Activated CD8-positive, alpha-beta memory T cell treated with anti-CD3 and anti-CD28 coated beads for 48 hours (primary cell): ENCODE measurements around the gene STAM.
"Not testable (repeated sequence)": the region's sequence is repeated elsewhere in the genome, so short reads cannot be mapped to it uniquely, and the experiment has no call there.

Source experiments
- DNase-seq, 3 experiments: peaks; one replicate each; pipeline ENCODE4 v3.0.0-alpha.2; 2020; ENCODE audit warnings: low read depth in 2 of 3, low spot score in 2 of 3

Gene STAM

DNA sequence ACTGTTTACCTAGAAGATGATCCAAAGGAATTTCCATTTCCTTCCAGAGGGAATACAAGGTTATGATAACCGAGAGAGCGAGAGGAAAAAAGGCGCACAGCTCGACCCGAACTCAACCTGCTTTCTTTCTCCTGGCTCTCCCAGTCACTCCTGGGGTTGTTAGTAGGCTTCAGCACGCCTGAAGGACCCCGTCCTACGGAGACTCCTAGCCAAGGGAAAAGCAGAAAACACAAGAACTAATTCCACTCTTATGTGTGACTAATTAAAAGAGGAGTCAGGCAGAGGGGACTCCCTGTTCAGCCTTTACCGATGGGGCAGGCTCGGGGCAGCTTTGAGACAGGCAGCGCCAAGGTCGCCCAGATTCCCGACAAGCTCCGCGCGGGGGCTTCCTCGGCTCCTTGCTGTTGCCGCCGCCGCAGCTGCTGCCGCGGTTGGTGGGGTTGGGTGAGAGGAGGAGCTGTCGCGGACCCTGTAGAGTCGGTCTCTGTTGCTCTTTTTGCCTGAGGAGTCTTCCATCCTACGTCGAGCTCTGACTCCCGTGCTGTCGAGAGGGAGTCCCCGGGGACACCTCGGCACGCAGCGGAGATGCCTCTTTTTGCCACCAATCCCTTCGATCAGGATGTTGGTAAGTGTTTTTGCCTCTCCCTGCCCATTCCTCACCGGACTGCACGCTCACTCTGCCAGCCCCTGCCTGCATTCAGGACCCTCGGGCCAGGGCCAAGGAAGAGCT lies at the start of gene STAM:
STAM (plus strand) TSS at position 397 of the 730 bp plus-strand sequence; CDS start at position 586, 189 bp downstream.
- peak; percentile 79 to 84 (median 80) for DNase-seq

- DNase-seq = no peak
These were observed 46.6 kb upstream of the STAM start for GRCh38 chr10:17597386-17597785.

DNA sequence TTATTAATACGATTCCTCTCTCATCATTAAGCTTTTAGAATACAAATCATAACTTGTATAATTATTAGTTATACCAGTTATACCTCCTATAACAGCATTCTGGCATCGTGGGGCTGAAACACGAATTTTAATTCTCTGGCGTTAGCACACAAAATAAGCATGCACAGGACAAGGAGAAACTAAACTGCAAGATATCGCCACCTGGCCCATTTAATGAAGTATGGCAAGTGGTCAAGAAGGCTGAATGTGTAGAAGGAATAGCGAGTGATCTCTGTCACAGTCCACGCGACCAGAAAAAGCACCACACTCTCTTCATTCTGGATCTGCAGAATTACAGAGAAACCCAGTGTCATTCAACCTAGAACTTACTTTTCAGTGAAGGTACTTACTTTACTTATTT lies 44.9 kb upstream of the STAM start:
- DNase-seq = no peak

- DNase-seq = no peak
These were observed 38.0 kb upstream of the STAM start for GRCh38 chr10:17605936-17606335.

DNA sequence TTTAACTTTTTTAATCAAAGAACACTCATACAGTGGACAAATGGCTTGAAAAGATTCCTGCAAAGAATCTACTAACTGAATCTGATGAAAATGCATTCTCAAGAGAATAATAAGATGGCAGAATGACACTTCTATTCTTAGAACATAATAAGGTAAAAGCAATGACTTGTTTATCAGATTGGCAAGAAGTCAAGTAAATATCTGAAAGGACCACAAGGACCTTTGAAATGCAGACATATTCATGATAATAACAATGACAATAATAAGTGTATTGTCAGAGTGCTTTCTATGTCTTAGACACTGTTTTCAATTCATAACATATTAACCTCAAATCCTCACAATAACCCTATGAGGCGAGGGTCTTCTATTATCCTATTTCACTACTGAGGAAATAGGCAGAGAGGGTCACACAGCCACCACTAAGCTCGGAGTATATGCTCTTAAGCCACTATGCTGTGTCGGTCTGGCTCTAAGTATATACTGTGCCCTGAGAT lies 37.4 kb upstream of the STAM start:
- DNase-seq = no peak

- no peak for DNase-seq
These were observed 36.9 kb upstream of the STAM start for GRCh38 chr10:17607060-17607459.

- DNase-seq = no peak
These were observed 36.2 kb upstream of the STAM start for GRCh38 chr10:17607603-17608332.

GRCh38 chr10:17609523-17610079 lies 34.4 kb upstream of the STAM start:
- no peak for DNase-seq

GRCh38 chr10:17616403-17617030 lies 27.4 kb upstream of the STAM start:
- peak in 2 of 3 experiments; percentile 4 to 14 for DNase-seq

GRCh38 chr10:17617031-17617911 lies 26.7 kb upstream of the STAM start, which contains the start of gene HACD1:
TSS of gene HACD1 (minus strand) at chr10:17617374. CDS start at chr10:17617339, 35 bp downstream.
- peak; percentile 11 to 45 (median 32) for DNase-seq

GRCh38 chr10:17622061-17622460 lies 21.9 kb upstream of the STAM start:
- no peak for DNase-seq

- no peak for DNase-seq
These were observed 19.0 kb upstream of the STAM start for GRCh38 chr10:17624996-17625395.

GRCh38 chr10:17626656-17627055 lies 17.3 kb upstream of the STAM start:
- no peak for DNase-seq

DNA sequence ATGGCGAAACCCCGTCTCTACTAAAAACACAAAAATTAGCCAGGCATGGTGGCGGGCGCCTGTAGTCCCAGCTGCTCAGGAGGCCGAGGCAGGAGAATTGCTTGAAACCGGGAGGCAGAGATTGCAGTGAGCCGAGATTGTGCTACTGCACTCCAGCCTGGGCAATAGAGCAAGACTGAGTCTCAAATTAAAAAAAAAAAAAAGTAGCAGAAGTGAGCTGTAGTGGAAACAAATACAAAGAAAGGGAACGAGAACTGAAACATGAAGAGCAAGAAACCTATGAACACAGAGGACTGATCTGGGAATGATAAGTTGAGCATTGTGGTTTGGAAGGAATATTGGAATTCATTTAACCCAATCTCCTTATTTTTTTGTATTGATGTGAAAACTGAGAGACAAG lies 11.4 kb upstream of the STAM start:
- not testable (repeated sequence) for DNase-seq

DNA sequence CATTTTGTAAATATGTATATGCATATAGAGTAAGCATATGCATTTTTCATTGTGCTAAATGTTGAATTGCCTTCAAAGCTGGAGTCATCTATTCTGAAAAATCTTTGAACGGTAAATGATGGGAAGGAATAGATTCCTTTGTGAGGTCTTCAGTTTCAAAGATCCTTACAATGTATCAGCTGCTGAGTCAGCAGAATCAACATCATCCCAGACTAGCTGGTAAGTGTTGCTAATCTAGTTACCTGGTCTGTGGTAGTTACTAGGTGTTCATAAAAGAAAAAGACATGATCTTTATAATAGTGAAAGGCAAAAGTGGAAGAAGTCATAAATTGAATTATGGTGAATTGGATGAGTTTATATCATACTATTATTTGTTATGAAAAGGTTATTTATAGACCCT lies 10.6 kb upstream of the STAM start:
- DNase-seq = no peak

- no peak for DNase-seq
These were observed 6.1 kb upstream of the STAM start for GRCh38 chr10:17637869-17638268.

DNA sequence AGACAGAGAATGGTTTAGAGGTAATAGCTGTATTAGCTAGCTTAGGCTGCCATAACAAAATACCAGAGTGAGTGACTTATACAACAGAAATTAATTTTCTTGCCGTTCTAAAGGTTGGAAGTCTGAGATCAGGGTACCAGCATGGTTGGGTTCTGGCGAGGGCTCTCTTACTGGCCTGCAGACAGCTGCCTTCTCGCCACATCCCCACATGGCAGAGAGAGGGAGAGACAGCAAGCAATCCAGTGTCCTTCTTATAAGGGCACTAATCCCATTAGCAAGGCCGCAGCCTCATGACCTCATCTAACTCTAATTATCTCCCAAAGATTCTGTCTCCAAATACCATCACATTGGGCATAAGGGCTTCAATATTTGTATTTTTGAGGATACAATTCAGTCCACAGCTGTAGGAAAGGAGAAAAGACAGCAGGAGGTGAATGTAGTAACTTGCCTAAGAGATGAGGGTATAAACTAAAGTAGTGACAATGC lies 3.6 kb upstream of the STAM start:
- no peak for DNase-seq

GRCh38 chr10:17643339-17643754 lies 604 bp upstream of the STAM start:
- peak in 1 of 3 experiments; percentile 20 for DNase-seq

GRCh38 chr10:17644485-17644943 lies 563 bp downstream of the STAM start:
- no peak for DNase-seq
